GM18909 (cell line): ENCODE measurements around the gene NEUROD2.

ENCODE experiments used
- ATAC-seq: cut with Tn5 transposase; IDR thresholded peaks from one replicate; pipeline ENCODE4 v1.9.1; 2021; ENCODE audit warnings: mild to moderate bottlenecking; ENCODE audit not compliant: unreplicated experiment, poor library complexity

NEUROD2 gene

DNA sequence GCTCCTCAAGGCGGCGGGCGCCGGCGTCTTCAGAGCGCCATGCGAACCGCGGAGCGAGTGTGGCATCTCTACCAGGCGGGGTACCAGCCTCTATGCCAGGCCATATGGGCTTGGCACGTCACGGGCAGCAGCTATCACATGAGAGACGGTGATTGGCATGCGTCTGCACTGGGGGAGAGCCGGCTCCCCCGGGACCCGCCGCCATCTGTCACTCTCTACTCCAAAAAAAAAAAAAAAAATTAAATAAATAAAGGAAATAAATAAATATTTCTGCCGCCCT lies at the start of gene NEUROD2:
TSS of gene NEUROD2 (minus strand) at position 70 of the 280 bp plus-strand sequence. CDS start 1,321 bp downstream, outside the sequence.
- no peak for ATAC-seq

DNA sequence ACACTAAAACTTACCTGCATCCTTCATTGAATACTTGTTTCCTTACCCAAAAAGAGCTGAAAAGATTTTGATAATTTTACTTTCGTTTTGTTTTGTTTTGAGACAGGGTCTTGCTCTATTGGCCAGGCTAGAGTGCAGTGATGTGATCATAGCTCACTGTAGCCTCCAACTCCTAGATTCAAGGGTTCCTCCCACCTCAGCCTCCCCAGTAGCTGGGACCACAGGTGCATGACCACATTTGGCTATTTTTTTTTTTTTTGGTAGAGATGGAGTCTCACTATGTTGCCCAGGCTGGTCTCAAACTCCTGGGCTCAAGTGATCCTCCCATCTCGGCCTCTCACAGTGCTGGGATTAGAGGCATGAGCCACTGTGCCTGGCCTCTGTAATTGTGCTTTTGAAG lies 47.4 kb upstream of the NEUROD2 start:
- ATAC-seq, result no peak

DNA sequence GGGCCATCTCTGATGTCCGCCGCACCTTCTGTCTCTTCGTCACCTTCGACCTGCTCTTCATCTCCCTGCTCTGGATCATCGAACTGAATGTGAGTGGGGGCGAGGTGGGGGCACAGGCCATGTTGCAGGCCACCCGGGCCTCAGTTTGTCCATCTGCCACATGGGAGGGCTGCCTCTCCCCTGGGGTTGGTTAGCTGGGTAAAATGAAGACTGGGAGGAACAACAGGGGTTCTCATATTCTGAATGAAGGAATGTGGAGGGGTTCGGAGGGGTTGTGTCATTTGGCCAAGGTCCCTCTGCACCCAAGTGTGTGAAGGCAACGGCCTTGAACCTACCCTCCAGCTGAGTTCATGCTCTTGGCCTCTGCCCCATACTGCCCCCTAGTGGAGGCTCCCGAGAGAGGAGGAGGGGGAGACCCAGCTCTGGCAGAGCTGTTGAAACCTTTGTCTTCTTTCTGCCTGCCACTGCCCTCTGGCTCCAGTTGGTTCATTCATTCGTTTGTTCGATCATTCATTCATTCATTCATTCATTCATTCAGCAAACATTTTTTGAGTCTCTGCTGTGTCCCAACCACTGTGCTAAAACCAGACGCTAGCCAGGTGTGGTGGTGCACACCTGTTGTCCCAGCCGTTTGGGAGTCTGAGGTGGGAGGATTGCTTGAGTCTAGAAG lies 46.1 kb upstream of the NEUROD2 start:
- ATAC-seq, result no peak

DNA sequence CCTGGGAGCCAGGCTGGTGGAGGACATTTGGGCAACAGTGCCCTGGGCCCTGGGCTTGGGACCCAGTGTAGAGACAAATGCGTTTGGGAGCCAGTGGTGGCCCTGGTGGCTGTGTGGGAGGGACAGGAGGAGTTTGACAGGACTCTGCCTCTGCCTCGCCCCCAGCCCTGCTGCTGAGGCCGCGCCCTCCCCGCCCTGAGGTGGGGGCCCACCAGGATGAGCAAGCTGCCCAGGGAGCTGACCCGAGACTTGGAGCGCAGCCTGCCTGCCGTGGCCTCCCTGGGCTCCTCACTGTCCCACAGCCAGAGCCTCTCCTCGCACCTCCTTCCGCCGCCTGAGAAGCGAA lies 45.6 kb upstream of the NEUROD2 start:
- no peak for ATAC-seq

DNA sequence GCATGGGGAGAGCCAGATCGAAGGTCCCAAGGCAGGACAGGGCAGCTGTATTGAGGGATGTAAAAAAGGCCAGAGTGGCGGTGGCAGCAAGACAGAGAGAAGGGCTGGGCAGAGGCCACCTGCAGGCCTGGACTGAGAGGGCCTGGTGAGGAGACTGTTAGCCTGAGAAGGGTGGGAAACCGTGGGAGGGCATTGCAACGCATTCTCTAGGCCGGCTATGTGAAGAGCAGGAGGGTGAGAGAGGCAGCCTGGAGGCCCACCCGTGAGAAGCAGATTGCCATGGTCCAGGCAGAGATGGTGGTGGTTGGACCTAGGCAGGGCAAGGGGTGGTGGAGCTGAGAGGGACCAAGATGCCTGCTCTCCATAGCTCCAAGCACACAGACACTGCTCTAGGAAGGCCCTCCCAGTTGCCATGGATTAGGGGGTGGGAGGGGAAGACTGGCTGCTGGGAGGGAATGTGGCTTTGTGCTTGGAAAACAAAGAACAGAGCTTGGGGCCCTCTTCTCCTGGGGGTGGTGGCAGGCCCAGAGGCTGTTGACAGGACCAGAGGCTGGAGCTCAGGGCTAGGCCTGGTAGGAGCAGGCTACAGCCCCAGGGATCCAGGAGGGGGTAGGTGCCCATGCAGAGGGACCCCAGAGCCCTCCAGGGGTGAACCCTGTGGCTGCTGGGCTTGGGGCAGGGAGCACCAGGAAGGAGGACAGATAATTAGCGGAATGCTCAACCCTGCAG lies 45.0 kb upstream of the NEUROD2 start:
- no peak for ATAC-seq

DNA sequence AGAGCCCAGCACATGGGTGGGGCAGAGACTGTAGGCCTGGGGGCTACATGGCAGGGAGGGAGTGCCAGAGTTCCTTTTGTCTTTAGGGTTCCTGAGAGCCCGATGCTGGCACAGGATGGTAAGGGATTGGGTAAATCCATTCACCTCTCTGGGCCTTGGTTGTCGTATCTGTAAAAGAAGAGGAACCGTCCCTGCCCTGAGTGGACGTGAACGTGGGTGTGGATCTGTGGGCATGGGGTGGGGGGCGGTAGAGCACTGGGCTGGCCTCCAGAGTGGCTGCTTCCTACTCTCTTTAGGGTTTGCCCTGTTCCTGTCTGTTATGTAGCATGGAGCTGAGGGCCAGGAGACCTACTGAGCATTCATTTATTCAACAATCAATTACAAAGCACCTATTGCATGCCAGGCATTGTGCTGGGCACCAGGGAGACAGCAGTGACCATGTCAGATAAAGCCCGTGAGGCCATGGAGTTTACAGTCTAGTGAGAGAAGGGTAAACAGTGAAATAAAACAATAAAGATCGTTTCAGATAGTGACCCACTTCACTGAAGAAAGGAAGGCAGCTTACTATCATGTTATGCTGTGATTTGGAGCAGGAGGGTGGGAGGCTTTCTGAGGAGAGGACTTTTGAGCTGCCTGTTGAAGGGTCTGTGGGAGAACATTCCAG lies 44.3 kb upstream of the NEUROD2 start:
- ATAC-seq, result no peak

DNA sequence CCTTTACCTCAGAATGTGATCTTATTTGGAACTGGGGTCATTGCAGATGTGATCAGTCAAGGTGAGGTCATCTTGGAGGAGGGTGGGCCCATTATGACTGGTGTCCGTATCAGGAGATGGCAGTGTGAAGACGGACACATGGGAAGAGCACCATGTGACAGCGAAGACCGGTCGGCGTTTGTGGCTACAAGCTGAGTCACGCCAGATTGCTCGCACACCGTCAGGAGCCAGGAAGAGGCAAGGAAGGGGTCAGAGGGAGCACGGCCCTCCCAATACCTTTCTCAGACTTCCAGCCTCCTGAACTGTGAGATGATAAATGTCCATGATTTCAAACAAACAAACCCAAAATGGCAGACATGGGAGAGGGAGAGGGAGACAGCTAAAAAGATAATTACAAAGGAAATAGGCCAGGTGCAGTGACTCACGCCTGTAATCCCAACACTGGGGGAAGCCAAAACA lies 42.4 kb upstream of the NEUROD2 start:
- no peak for ATAC-seq

DNA sequence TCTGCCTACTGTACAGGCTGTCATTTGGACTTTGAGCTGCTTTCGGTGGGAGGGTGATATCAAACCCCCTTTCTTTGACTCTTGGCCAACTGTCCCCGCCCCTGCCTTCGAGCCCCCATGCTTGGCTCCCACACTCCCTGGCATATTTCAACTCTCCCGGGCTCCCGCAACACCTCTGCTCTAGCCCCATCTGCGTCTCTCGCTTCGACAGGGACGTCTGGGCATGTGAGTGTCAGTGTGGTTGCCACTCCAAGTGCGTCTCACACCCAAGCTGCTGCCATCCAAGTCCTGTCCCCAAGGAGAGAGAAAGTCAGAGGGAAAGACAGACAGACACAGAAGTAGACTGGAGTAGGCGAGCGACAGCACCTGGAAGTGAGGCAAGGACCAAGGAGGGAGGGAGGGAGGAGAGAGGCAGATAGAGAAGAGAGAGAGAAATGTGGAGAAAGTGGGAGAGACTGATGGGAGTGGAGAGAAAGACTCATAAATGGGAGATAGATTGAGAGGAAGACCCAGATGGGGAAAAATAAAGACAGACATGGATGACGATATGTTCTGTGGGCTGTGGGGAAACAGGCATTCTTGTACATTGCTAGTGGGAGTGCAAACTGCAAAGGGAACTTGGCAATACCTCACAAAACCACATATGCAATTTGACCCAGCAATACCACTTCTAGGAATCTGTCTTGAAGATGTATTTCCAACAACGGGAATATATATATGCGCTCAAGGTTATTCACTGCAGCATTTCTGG lies 41.1 kb upstream of the NEUROD2 start:
- ATAC-seq, result no peak

DNA sequence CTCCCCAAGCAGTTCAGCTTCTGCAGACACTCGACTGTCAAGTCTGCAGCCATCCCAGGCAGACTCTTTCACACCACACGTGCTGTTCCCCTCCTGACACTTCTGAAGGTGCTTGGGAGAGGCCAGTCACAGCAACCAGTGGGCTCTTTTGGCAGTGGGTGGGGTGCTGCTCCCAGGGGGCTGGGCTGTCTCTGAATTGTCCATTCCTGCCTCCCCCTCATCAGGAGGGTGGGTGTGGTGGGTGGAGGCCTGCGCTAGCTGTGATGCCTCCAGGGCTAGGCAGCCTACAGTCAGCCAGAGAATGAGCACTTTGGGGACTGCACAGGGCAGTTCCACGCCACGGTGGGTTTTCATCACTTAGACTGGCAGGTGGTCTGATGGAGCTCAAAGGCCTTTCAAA lies 39.5 kb upstream of the NEUROD2 start:
- ATAC-seq, result no peak

DNA sequence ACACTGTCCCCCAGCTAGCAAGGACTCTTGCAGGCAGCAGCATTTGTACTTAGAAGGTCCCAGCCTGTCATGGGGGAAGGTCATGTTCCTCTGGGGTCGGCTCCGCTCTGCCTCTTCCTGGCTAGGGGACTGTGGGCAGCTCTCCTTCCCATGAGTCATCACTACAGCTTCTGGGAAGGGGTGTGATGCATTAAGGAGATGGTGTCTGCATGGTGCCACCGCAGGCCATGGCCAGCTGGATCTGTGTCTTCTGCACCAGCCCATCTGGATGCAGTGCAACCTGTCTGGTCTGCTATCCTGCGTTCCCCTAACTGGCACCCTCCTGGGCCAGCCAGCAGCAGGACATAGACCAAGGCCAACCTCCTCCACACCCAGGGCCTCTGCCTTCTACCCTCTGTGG lies 35.6 kb upstream of the NEUROD2 start:
- ATAC-seq, result no peak

DNA sequence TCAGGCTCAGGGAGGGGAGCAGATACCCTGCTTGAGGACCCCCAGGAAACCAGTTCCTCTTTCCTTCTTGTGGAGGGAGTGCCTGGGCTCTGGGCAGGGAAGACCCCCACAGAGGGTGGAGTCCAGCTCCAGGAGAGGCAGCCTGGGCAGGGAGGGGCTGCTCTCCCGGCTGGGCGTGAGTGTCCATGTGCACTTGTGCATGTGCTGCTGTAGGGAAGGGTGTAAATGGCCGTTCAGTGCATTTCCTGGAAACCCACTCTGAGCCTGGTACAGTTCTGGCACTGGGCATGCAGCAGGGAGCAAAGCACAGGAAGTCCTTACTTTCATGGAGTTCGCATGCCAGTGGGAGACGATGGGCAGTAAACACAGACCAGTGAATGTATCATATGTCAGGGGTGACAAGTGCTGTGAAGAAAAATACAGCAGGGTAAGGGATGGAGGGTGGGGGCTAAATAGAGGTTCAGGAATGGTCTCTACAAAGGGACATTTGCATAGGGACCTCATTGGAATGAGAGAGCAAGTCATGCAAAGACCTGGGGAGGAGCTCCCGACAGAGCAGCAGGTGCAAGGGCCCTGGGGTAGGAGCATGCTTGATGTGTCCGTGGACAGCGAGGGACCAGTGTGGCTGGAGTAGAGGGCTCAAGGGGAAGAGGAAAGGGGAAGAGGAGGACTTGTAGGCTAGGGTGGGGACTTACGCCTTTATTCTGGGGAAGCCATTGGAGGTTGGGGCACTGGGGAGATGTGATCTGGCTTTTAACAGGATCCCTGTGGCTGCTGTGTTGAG lies 34.8 kb upstream of the NEUROD2 start:
- ATAC-seq, result no peak

DNA sequence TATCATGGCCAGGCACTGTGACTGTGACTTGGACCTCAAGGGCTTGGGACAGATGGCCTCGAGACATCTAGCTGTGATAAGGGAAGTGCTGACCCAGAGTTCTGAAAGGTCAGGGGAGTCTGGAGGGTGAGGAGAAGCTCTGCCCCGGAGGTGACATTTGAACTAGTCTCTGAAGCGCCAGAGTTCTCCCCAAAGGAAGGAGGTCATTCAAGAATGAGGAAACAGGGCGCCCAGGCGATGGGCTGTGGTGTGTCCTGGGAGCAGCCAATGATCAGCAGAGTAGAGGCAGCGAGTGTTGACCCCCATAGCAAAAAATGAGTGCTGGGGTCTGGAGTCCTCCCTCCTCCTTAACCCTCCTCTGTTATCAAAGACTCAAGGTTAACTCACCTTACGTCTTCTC lies 34.2 kb upstream of the NEUROD2 start:
- ATAC-seq, result no peak

DNA sequence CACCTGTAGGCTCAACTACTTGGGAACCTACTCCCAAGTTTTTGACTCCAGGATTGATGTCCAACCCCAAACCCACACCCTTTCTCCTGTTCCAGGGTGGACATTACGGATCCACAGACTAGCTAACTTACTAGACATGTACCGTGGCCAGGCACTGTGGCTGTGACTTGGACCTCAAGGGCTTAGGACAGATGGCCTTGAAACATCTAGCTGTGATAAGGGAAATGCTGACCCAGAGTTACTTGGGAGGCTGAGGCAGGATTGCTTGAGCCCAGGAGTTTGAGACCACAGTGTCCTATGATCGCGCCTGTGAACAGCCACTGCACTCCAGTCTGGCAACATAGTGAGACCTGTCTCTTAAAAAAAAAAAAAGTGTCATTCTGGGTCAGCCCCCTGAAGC lies 33.4 kb upstream of the NEUROD2 start:
- no peak for ATAC-seq

DNA sequence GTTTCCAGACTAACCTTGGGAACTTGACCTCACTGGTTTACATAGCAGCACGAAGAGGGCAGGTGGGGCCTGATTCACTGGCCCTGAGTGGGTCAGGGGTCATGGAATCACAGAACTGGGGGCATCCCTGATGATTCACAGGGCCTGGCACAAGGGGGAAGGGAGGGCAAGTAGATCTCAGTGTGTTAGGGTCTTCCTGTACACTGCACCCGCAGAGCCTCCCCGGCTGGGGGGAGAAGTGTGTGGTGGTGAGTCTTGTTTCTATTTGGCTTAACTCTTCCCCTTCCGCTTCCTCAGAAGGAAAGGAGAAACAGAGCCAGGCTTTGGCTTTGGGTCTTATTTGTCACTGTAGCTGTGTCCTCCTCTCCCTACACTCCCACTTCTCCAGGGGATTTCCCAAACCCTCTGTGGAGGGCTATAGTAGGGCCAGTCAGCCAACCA lies 32.9 kb upstream of the NEUROD2 start:
- ATAC-seq, result no peak

DNA sequence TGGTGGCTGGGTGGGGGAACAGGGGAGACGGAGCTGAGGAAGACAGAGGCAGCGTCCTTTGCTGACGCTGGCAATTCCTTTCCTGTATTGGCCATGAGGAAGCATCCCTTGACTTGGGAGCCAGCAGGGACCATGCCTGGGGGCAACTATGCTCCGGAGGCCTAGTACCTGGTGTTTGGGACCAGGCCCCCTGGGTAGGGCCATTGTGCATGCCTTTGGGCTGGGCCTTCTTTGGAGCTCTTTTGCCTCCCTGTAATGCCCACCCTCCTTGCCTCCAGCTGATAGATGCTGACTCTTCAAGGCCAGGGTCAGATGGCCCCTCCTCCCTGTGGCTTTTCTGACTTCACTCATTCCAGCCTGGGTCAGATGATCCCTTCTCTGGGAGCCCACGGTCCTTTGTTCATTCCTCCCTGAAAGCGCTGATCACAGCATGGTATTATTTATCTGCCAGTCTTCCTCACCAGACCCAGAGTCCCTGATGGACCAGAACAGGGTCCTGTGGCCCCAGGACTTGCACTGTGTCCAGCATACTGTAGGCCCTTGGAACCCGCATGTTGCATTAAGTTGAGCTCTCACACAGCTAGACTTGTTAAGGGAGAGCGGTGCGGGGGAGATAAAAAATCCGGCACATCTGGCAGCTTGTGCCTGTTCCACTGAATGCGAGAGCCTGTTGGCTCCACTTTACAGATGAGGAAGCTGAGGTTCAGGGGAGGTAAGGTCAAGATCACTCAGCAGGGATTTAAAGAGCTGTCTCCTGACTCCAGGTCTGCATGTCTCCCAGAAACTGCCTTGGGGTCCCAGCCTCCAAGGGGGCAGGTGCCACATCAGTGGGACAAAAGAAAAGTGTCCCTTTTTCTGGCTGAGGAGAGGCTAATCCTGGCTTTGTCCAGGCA lies 32.1 kb upstream of the NEUROD2 start:
- ATAC-seq, result no peak

DNA sequence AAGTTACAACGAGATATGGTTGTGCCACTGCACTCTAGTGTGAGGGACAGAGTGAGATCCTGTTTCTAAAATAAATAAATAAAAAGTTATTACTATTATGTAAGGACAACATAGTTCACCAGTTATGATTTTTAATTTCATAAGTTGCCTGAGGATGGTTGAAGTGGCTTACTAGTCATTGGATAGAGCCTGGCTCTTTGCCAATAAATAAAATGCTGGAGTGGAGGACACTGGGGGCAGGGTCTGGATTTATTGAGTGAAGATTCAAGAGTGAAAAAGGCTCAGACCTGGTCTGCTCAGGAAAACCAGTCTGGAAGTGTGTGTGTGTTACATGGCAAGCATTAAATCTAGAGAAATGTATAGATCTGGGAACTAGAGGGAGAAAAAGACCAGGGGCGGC lies 31.3 kb upstream of the NEUROD2 start:
- ATAC-seq, result no peak

DNA sequence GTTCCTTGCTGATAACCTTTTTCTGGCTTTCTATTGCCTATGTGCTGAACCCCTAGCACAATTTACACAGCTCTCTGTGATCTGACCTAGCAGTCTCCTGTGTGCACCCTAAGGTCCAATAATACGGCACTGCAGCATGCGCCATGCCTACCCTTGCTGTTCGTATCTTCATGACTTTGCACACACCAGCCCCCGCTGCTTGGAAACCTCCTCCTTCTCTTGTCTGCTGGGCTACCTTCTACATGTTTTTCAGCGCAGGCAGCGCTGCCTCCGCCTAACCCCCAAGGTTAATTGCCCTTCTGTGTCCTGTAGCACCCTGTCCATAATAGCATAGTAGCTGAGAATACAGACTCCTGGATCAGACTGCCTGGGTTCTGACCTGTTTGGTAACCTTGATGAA lies 30.6 kb upstream of the NEUROD2 start:
- ATAC-seq, result no peak

DNA sequence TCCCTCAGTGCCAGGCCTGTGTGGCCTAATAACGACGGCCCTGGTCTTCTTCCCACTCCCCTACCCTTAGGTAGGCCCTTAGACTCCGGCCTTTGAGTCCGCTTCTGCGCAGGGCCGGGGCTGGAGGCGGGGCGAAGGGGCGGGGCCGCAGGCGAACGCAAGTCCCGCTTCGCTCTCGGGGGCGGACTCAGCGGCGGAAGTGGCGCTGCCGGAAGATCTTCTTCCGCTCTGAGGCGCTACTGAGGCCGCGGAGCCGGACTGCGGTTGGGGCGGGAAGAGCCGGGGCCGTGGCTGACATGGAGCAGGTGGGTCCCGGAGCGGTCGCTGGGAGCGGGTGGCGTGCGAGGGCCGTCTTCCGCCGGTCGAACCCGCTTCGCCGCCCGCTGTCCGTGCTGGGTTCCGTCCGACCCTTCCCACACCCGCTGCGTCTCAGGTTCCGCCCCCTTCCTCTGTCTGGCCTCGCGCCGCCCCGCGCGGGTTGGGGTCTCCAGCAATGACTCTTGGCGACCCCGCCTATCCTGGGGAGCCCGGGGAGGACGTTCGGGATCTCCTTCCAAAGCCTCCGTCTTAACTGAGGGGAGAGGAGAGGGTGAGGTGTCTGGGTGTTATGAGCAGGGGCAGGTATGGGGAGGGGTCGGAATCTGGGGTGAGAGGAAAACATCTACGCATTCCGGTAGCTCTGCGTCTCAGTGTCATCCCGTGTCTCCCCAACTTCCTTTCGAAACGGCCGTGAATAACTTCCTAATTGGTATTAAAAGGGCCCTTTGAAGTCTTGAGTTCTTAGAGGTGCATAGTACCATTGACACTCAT lies 29.4 kb upstream of the NEUROD2 start, which contains the start of gene STARD3:
TSS of gene STARD3 (plus strand) at position 218 of the 810 bp plus-strand sequence. CDS start 16,388 bp downstream, outside the sequence.
- peak; percentile 72 for ATAC-seq
